ENCODE results near the gene PYGL. TPM values are rescaled to one million over a fixed set of nuclear protein-coding genes. Genes with fewer than 3 reads are reported as not detected.

The PYGL gene
- 10 to 100 TPM in 1 of 2 donors, 1 to 10 TPM in 1; 7.0 to 27.1 TPM for total RNA-seq

DNA sequence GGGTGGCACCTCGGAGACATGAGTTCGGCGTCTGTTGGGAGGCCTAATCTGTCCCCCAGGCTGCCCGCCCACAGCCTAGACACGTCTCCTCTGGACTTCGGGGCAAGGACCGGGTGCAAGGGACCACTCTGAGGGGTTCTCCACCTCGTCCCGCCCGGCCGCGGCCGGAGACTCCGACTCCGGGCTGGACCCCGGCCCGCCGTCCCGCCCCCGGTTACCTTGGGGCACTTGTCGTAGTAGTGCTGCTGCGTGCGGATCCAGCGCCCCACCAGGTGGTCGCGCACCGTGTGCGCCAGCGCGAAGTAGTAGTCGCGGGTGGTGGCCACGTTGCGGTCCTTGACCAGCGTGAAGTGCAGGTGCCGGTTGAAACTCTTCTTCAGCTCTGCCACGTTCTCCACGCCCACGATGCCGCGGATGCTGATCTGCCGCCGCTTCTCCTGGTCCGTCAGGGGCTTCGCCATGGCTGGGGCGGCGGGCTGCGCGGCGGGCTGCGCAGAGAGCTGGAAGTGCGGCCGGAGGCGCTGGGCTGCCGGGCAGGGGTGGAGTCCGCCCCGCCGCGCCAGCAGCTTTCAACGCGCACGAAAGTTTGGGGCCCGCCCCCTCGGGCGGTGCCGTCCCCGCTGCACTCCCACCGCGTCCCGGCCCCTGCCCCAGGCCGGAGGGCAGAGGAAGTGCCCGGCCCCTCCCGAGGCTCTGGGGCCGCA lies at the start of gene PYGL:
TSS of gene PYGL (minus strand) at position 541 of the 704 bp plus-strand sequence. CDS start at position 461, 80 bp downstream.
- H3K27me3 ChIP-seq, result no peaks in the 10 kb centered on the region
- TF ChIP-seq, protein P1, sequence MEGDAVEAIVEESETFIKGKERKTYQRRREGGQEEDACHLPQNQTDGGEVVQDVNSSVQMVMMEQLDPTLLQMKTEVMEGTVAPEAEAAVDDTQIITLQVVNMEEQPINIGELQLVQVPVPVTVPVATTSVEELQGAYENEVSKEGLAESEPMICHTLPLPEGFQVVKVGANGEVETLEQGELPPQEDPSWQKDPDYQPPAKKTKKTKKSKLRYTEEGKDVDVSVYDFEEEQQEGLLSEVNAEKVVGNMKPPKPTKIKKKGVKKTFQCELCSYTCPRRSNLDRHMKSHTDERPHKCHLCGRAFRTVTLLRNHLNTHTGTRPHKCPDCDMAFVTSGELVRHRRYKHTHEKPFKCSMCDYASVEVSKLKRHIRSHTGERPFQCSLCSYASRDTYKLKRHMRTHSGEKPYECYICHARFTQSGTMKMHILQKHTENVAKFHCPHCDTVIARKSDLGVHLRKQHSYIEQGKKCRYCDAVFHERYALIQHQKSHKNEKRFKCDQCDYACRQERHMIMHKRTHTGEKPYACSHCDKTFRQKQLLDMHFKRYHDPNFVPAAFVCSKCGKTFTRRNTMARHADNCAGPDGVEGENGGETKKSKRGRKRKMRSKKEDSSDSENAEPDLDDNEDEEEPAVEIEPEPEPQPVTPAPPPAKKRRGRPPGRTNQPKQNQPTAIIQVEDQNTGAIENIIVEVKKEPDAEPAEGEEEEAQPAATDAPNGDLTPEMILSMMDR (IDR thresholded peaks at IDR 0.05), result no peak
- H3K36me3 ChIP-seq, result no peaks in the 10 kb centered on the region
- peak within 1 kb of the TSS; percentile 68 to 80 for H3K27ac ChIP-seq
- H3K4me1 ChIP-seq, result peaks cover 0 to 21% of the 10 kb centered on the region in 2 donors
- peak within 1 kb of the TSS; percentile 56 to 81 for H3K4me3 ChIP-seq
- no peaks in the 10 kb centered on the region for H3K9me3 ChIP-seq
- DNase-seq (ENCODE audit: low spot score), result peak; percentile 78

- TF ChIP-seq, protein P1 (IDR thresholded peaks at IDR 0.05), result no peak
- Histone ChIP-seq H3K4me3 (no peak overlapping the region), H3K4me1 (no peaks in the 10 kb centered on the region), H3K36me3 (no peaks in the 10 kb centered on the region), H3K9me3 (no peaks in the 10 kb centered on the region), H3K27me3 (no peaks in the 10 kb centered on the region), H3K27ac (no peak overlapping the region)
- DNase-seq (ENCODE audit: low spot score), result no peak
Observed at GRCh38 chr14:50985859-50986331, 41.6 kb upstream of the PYGL start.

DNA sequence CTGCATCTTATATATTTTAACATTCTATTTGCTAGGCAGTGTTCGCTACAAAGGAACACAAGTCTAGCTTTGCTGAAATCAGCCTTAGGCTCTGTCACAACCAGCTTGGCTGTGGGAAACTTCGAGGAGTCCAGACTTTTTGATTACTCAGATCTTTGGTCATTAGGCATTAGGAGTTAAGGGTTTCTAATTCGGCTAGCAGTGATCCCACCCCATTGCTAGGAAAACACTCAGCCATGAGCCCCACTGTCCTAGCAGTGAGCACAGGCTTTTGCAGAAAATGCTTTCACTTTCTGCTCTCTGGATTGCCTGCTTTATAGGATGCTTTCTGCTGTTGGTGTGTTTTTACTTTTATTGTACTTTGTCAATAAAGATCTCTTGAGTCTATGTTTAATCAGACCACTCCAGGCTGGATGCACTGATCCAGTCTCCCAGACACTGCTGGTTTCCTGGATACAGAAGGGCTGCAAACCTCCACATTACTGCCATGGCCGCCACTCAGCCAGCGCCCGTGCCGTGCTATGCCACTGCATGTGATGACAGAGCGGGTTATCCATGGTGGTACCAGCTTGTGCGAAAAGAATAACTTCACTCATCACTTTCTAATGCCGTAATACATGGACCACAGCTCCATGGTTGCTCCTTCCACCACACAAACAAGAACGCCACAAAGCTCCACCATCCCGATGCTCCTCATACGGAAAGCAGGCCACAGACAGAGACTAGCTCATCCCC lies 41.0 kb upstream of the PYGL start:
- TF ChIP-seq, protein P1 (IDR thresholded peaks at IDR 0.05), result no peak
- Histone ChIP-seq H3K27me3 (no peaks in the 10 kb centered on the region), H3K36me3 (no peaks in the 10 kb centered on the region), H3K9me3 (no peaks in the 10 kb centered on the region), H3K4me3 (no peak overlapping the region), H3K4me1 (no peaks in the 10 kb centered on the region), H3K27ac (no peak overlapping the region)
- DNase-seq (ENCODE audit: low spot score), result no peak

GRCh38 chr14:50984036-50984710 lies 39.9 kb upstream of the PYGL start:
- Histone ChIP-seq H3K27ac (no peak overlapping the region), H3K9me3 (no peaks in the 10 kb centered on the region), H3K27me3 (no peaks in the 10 kb centered on the region), H3K4me3 (no peak overlapping the region), H3K4me1 (no peaks in the 10 kb centered on the region), H3K36me3 (no peaks in the 10 kb centered on the region)
- TF ChIP-seq, protein P1 (IDR thresholded peaks at IDR 0.05), result no peak
- DNase-seq (ENCODE audit: low spot score), result no peak

DNA sequence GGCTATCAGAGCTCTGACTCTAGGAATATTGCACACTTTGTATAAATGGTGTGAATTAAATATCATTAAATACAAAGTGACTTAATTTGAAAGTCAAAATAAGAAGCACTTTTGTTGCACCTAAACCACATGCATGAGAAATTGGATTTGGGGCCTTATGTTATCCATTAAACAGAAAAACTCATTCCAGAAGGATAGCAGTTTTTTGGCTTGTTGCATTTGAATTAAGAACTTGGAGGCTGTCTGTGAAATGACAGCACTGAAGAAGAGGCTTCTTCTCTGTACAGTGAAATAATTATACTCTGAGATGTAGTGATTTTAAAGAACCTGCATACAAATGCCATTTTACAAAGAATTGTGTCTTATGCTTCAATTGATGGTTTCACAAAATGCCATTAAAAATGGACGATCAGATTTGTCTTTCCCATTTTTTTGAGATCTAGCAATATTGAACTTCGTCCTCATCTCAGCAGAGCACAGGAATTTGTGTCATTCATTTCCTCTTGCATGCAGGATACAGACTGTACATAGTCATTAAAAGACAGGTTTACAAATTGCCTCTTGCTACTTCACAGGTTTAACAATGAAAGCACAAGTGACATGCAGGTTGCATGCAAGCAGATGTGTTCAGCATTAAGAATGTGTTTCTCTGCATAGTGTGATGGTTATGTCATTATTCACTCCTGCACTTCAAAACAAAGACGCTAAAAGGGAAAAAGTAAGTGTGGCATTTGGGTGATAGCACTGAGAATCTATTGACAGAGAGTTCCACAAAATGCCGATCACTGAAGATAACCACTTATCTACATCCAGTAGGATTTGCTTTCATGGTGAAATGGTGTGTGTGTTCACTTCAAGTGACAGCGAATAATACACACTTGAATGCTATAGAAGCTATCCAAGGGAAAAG lies 35.9 kb upstream of the PYGL start:
- Histone ChIP-seq H3K36me3 (no peaks in the 10 kb centered on the region), H3K4me1 (no peaks in the 10 kb centered on the region), H3K9me3 (no peaks in the 10 kb centered on the region), H3K27ac (no peak overlapping the region), H3K27me3 (no peaks in the 10 kb centered on the region), H3K4me3 (no peak overlapping the region)
- no peak for DNase-seq (ENCODE audit: low spot score)
- TF ChIP-seq, protein P1 (IDR thresholded peaks at IDR 0.05), result no peak
